Stimulated activated CD4-positive, alpha-beta T cell treated with anti-CD3 and anti-CD28 coated beads, TNF-alpha, amount 100 ng/mL, for 1 hour (primary cell): ENCODE results near the gene RAD18.

ENCODE experiments used
- DNase-seq, 3 donors: peaks; one replicate each; pipeline ENCODE4 v3.0.0-alpha.2; 2020; ENCODE audit warnings: low read depth in 3 of 3, low spot score in 1 of 3

The RAD18 gene

DNA sequence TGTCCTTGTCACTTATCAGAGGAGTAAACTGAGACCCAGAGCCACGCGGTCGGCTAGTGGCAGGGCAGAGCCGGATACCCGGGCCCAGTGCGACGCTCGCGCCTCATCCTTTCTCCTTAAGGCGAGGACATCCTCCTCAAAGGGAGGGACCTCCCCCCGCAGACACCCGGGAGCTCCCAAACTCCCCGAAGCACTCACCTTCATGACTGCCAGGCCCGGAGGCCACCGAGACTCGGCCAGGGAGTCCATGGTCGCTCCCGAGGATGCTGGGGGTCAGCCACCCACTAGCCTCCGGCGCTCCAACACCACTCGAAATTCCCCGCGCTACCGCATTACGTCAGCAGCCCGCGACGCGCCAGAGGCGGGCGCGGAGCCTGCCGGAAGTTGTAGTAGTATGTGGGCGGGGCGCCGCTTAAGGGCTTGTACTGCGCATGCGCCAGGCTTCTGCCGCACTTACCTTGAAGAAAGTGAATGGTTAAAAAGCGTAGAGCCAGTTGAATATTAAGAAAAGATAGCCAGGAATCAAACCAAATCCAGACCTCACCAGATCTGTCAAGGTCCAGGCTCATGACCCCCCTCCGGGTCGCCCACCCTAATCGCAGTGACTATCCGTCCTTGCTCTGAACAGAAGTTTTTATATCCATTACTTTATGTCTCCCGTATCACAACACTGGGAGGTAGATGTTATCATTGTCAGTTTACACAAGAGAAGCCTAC is at the start of gene RAD18:
Gene RAD18, minus strand, starts transcription at position 336 of the 717 bp plus-strand sequence. Its CDS starts 87 bp downstream, at position 249.
- DNase-seq, result peak; percentile 79 to 89 (median 86)

DNA sequence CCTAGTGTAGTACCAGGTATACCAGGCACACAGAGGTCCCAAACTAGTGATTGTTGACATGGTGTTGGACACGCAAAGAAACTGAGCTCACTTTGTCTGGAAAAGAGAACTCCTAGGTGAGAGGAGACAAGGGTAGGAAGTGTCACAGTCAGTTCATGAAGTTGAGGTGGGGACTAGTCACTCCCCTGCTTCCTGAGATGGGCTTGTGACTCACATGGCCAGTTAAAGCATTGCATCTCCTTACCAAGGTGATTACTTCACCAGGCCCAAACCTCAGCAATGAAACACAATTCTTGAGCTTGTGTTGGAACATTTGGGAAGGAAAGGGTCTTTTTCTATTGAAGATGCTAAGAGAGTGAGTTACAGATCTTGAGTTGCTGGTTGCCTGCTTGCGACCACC is 49.2 kb upstream of the RAD18 start:
- no peak for DNase-seq

GRCh38 chr3:9009976-9010545 is 46.8 kb upstream of the RAD18 start:
- DNase-seq, result no peak

DNA sequence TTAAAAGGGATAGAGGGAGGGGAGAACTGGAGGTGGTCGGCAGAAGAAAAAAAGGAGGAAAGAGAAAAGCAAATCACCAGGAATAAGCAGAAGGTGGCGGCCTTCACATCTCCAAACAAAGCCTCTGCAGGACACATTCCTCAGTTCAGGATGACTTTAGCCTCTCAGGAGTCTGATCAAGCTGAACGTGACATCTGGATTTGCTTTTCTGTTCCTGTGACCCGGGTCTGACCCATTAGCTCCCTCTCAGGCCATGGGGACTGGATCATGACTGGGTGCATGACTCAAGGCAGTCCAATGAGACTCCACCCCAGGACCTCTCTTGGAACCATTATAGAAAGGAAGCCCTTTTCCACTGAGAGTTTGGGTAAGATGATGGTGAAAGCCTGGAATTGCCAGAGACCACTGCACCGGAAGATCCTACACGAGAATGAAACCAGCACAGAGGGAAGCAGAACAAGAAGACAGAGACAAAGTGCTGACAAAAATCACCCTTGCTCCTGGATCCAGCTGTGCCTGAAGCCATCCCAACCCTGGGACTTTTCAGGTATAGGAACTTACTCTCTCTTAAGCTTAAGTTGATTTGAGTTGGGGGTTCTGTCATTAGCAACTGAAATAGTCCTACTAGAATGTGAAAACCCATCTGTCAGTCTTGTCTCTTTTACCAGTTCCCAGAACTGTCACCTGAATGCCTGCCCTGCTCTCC is 45.4 kb upstream of the RAD18 start:
- DNase-seq, result no peak

DNA sequence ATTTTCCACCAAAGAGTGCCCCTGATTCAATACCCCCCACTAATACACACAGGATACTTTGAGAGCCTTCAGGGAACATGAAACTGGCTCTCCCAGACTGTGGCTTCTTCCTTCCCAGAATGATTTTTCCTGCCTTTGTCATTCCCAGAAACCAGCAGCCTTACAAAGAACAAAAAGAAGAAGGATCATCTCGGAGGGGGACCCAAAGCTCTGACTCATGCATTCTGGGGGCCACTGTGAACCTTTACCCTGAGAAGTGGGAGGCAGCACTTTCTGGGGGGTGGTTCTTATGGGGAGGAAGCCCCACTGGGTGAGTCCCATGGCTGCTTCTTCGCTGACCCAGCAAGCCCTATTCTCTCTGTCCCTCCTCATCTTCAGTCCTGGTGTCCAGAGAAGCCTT is 44.7 kb upstream of the RAD18 start:
- no peak for DNase-seq

DNA sequence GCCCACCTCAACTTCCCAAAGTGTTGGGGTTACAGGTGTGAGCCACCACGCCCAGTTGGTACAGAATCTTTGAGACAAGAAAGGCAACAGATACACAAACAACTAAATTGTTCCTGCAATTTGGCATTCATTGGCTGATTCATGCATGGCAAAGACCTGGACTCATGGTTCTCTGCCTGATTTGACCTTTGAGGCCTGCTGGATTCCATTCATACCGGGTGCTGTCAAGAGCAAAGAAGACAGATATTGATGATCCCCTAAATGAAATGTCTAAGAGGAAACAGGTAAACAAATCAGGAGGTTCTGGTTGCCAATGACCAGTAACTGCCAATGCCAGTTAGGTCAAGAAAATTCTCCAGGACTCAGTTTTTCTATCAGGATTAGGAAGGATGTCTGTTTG is 43.9 kb upstream of the RAD18 start:
- no peak for DNase-seq

DNA sequence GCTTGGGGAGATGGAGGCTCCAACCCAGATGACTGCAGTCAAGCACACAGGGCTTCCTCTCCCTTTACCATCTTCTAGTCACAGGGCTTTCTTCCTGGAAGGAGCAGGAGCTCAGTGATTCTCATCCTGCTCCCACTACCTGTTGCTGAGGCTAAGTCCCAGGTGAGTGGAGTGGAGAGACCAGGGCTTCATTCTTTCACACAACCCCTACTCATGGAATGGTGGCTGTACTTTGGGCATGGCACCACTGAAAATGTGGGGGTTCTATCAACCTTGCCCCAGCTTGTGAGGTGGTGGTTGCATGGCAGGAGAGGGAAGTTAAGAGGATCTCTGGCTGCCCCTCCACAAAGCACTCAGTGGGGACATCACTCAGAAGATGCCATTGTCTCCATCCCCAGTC is 36.8 kb upstream of the RAD18 start:
- DNase-seq, result no peak

- DNase-seq, result no peak
Measured at GRCh38 chr3:8997151-8997550, 33.9 kb upstream of the RAD18 start.

DNA sequence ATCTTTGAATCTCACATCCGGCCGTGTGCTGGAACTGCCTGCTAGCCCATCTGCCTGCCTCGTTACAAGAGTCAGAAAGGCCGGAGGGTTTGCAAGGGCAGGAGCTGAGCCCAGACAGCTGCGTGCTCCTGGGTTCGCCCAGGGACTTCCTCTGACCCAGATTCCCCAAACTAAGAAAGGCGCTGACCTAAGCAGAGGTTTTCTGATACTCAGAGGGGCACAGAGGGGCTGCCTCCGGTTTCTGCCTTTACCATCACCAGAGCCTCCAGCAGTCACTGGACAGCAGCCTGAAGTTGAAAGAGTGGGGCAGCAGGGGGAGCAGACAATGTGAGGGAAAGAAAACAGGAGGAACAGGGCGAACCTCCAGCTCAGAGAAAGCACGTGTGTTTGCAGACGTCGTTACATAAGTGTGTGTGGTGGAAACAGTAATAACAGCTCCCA is 33.4 kb upstream of the RAD18 start:
- DNase-seq, result no peak

GRCh38 chr3:8996216-8996615 is 32.9 kb upstream of the RAD18 start:
- no peak for DNase-seq

GRCh38 chr3:8994226-8994625 is 31.0 kb upstream of the RAD18 start:
- DNase-seq, result no peak

DNA sequence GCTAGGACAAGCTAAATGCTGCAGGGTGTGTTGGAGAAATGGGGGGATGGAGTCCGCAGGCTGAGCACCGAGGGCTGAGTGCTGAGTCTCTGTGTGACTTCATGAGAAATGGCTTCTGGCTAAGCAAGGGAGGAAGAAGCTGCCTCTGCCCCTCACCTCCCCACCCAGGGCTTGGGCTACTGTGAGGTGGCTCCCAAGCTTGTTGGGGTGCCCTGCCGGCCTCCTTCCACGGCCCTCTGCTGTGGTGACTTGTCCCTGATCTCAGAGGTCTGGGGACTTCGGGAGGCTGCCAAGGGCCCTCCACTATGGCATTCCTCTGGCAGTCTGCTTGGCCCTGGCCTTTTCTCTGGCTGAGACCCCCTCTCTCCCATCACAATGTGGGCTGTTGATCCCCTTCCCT is 30.1 kb upstream of the RAD18 start:
- DNase-seq, result no peak

- no peak for DNase-seq
Measured at GRCh38 chr3:8992854-8993253, 29.6 kb upstream of the RAD18 start.

DNA sequence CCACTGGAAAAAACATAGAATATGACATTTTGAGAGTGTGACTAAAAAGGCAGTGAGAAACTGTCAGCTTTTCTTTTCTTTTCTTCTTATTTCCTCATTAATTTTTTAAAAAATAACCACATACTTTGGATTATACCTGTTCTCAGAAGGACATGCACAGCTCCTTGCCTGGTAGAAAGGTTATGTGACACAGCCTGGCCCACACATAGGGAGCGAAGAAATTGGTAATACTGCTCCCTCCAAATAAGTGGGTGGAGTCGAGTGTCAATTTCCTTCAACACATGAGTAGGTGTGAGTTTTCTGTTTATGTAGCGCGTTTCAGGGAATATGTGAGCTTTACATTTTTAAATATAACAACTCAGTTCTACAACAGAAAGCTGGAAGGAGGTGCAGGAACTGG is 28.9 kb upstream of the RAD18 start:
- no peak for DNase-seq

- no peak for DNase-seq
Measured at GRCh38 chr3:8990266-8991215, 27.3 kb upstream of the RAD18 start.

DNA sequence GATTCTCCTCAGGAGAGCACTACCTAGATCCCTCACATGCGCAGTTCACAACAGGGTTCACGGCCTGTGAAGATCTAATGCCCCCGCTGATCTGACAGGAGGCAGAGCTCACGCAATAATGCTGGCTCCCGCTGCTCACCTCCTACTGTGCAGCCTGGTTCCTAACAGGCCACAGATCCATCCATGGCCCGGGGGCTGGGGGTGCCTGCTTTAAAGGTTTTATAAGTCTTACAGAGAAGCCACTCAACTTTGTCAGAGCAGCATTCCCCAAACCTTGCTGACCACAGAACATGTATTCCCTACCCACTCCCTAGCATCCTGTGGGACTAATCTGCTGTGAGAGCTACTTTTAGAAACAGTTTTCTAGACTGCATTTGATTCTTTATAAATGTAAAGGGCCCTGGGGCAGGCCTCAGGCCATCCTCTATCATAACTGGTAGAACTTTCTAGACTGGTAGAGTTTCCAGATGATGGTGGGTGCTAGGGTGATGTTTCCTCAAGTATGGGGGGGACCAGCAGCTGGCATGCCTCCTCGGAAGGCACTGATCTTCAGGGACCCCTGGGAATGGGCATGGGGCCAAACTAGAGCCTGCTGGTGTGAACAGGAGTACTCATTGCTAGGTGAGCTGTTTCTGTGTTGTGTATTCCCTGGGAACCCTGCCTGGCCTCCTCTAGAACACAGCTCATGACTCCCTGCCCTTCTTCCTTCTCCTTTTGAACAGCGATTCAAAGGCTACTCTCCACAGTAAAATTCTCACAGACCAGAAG is 25.7 kb upstream of the RAD18 start:
- no peak for DNase-seq

- DNase-seq, result no peak
Measured at GRCh38 chr3:8988384-8988655, 25.0 kb upstream of the RAD18 start.

GRCh38 chr3:8987645-8988383 is 24.5 kb upstream of the RAD18 start:
- peak in 1 of 3 donors; percentile 46 for DNase-seq

GRCh38 chr3:8987226-8987625 is 24.0 kb upstream of the RAD18 start:
- DNase-seq, result no peak

DNA sequence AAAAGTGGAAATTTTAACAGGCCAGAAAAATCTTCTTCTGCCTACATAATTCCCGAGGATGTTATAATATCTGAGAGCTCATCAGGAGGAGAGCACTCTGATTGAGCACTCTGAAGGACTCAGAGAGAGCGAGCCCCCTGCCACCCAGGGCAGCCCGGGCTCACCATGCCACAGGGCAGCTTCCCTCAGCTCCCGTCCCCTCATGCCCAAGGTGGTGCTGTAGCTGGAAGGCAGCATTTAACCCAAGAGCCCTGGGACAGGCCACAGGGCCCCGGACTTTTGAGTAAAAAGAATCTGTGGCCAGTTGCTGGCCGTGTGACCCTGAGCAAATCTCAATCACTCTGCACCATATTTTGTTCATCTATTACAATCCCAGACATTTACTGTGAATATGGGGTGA is 23.5 kb upstream of the RAD18 start:
- no peak for DNase-seq
